ENCODE measurements around the gene ADAMTS9. TPM values are rescaled to one million over a fixed set of nuclear protein-coding genes. Genes with fewer than 3 reads are reported as not detected.

ADAMTS9 gene
- total RNA-seq, 2 donors from 2014 or later: not detected

DNA sequence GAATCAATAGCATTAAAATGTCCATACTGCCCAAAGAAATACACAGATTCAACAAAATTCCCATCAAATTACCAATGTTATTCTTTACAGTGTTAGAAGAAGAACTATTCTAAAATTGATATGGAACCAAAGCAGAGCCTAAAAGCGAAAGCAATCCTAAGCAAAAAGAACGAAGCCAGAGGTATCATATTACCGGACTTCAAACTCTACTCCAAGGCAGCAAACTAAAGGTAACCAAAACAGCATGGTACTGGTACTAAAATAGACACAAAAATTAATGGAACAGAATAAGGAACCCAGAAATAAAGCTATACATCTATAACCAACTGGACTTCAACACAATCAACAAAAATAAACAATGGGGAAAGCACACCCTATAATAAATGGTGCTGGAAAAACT is 167.5 kb downstream of the ADAMTS9 start:
- H3K4me1 Mint-ChIP-seq (ENCODE audit: low read depth in 2 of 2): no peaks in the 10 kb centered on the region
- H3K4me3 Mint-ChIP-seq: no peak overlapping the region
- no peaks in the 10 kb centered on the region for H3K36me3 Mint-ChIP-seq
- H3K9me3 Mint-ChIP-seq: peaks cover 7% of the 10 kb centered on the region
- H3K27me3 Mint-ChIP-seq: peaks cover 0 to 8% of the 10 kb centered on the region in 2 donors
- H3K27ac Mint-ChIP-seq: no peak overlapping the region
- DNase-seq (ENCODE audit: low spot score) (no peak), ATAC-seq (no peak)

DNA sequence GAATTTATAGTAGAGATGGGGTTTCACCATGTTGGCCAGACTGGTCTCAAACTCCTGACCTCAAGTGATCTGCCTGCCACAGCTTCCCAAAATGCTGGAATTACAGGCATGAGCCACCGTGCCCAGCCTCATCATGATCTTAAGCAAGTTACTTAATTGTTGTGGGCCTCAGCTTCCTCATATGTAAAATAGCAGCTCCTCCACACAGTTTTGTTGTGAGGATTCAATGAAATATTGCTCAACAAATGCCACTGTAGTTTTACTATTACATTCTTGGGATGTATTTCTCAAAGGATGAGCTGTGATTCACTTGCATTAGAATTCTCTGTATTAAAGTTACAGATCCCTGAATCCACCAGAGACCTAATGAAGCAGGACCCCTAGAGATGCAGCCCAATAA is 168.8 kb downstream of the ADAMTS9 start:
- Mint-ChIP-seq H3K27ac (no peak overlapping the region), H3K4me1 (ENCODE audit: low read depth in 2 of 2) (no peaks in the 10 kb centered on the region), H3K36me3 (no peaks in the 10 kb centered on the region), H3K4me3 (no peak overlapping the region), H3K27me3 (peaks cover 0 to 8% of the 10 kb centered on the region in 2 donors), H3K9me3 (peaks cover 7% of the 10 kb centered on the region)
- ATAC-seq (no peak), DNase-seq (ENCODE audit: low spot score) (no peak)

DNA sequence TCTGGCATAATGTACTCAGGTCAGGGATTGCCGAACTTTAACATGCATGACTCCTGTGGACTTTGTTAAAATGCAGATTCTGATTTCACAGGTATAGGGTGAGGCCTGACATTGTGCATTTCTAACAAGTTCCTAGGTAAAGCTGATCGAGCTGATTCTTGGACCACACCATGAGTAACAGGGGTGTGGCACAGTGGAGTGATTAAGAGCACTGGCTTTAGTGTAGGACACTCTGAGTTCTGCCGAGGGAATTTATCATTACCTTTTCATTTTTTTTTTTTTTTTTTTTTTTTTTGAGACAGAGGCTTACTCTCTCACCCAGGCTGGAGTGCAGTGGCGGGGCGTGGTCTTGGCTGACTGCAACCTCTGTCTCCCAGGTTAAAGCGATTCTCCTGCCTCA is 169.3 kb downstream of the ADAMTS9 start:
- no peak overlapping the region for H3K4me3 Mint-ChIP-seq
- no peak overlapping the region for H3K27ac Mint-ChIP-seq
- DNase-seq (ENCODE audit: low spot score): no peak
- H3K27me3 Mint-ChIP-seq: peaks cover 0 to 8% of the 10 kb centered on the region in 2 donors
- H3K36me3 Mint-ChIP-seq: no peaks in the 10 kb centered on the region
- ATAC-seq: no peak
- no peaks in the 10 kb centered on the region for H3K4me1 Mint-ChIP-seq (ENCODE audit: low read depth in 2 of 2)
- H3K9me3 Mint-ChIP-seq: peaks cover 7% of the 10 kb centered on the region

DNA sequence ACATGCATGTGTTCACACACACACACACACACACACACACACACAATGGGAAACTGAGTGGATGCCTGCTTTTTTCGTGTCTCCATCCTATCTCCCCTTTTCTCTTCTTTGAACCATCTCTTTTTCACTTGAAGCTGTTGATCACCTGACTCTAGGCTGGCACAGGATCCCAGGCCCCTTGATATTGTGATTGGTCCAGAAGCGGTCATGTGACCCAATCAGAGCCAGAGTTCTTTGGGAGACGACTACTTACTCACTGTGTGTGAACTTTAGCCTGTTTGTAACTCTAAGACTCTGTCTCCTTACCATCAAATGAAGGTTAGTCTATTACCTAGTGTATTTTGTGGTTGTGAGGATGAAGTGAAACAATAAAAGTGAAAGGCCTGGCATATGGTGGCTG is 172.9 kb downstream of the ADAMTS9 start:
- Mint-ChIP-seq H3K27ac (no peak overlapping the region), H3K9me3 (peaks cover 3% of the 10 kb centered on the region), H3K36me3 (no peaks in the 10 kb centered on the region), H3K4me1 (ENCODE audit: low read depth in 2 of 2) (no peaks in the 10 kb centered on the region), H3K27me3 (peaks cover 0 to 7% of the 10 kb centered on the region in 2 donors), H3K4me3 (no peak overlapping the region)
- DNase-seq (ENCODE audit: low spot score) (no peak), ATAC-seq (no peak)

DNA sequence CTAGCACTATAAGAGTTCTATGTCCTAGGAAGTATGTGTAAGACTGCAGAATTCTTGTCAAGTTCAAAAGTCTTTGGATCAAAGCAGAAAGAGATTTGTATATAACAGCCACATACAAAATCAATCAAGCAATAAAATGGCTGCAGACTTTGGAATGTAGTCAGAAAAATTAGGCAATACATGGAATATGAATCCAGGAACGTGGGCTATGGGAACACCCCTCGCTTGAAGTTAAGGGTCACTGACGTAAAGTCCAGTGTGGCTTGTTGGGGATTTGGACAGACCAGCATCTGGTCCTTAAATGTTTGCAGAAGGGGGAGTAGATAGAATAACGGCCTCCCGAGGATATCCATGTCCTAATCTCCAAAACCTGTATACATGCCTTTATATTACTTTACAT is 178.6 kb downstream of the ADAMTS9 start:
- Mint-ChIP-seq H3K9me3 (no peaks in the 10 kb centered on the region), H3K27me3 (peaks cover 0 to 4% of the 10 kb centered on the region in 2 donors), H3K4me3 (no peak overlapping the region), H3K36me3 (no peaks in the 10 kb centered on the region), H3K27ac (no peak overlapping the region), H3K4me1 (ENCODE audit: low read depth in 2 of 2) (no peaks in the 10 kb centered on the region)
- ATAC-seq (no peak), DNase-seq (ENCODE audit: low spot score) (no peak)

DNA sequence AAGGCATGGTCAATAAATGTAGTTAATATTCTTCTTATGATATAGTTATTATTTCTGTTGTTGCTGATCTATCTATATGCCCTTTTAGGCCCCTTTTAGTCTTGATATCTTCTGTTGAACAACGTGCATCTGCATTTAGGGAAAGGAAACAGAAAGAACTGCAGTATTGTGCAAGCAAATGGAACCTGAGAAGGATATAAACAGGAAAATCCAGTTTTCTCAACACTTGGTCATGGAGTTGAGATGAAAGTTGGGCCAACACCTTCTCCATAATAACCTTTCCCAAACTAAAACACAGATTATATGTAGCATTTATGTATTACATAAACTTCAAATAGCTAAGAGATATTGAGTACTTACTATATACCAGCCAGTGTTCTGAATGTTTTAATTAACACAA is 179.7 kb downstream of the ADAMTS9 start:
- H3K4me1 Mint-ChIP-seq (ENCODE audit: low read depth in 2 of 2): no peaks in the 10 kb centered on the region
- no peak overlapping the region for H3K4me3 Mint-ChIP-seq
- ATAC-seq: no peak
- H3K27ac Mint-ChIP-seq: no peak overlapping the region
- peaks cover 0 to 4% of the 10 kb centered on the region in 2 donors for H3K27me3 Mint-ChIP-seq
- DNase-seq (ENCODE audit: low spot score): no peak
- H3K36me3 Mint-ChIP-seq: no peaks in the 10 kb centered on the region
- no peaks in the 10 kb centered on the region for H3K9me3 Mint-ChIP-seq

DNA sequence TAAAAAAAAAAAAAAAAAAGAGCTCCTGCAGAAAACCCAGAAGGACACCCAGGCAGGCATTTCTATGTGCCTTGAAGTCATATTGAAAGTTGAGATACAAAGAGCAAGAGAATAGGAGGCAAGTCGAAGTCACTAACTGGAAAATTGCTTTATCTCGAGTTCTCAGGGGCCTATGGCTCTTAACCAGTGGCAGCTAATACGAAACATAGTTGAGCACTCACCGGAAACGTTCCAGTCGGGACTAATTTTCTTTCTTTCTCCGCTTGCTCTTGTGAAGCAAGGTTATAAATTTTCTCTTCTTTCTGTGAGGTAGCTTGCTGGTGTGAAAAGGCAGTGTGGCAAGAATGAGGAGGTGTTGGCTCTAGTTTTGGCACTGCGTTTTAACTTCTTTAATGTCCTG is 181.5 kb downstream of the ADAMTS9 start:
- no peak for DNase-seq (ENCODE audit: low spot score)
- H3K9me3 Mint-ChIP-seq: peaks cover 4% of the 10 kb centered on the region
- H3K27me3 Mint-ChIP-seq: peaks cover 0 to 4% of the 10 kb centered on the region in 2 donors
- no peaks in the 10 kb centered on the region for H3K36me3 Mint-ChIP-seq
- no peak overlapping the region for H3K27ac Mint-ChIP-seq
- no peak for ATAC-seq
- no peak overlapping the region for H3K4me3 Mint-ChIP-seq
- no peaks in the 10 kb centered on the region for H3K4me1 Mint-ChIP-seq (ENCODE audit: low read depth in 2 of 2)

DNA sequence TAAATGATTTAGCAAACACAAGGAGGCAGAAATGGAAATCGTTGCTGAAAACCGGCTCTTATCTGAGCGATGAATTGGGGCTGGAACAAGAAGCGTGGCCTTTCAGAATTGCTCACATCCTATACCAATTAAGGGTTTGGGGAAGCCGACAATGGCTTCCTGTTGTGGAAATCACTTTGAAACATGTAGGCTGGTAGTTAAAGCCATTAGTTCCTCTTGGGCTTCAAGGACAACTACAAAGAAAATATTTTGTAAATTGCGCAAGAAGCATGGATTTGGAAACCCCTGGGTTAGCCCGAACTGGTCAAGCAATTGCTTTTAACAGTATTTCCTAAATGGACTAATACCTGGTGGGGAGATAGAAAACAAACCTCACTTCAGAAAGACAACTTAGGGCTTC is 182.4 kb downstream of the ADAMTS9 start:
- H3K4me3 Mint-ChIP-seq: no peak overlapping the region
- H3K36me3 Mint-ChIP-seq: no peaks in the 10 kb centered on the region
- peaks cover 0 to 4% of the 10 kb centered on the region in 2 donors for H3K27me3 Mint-ChIP-seq

DNA sequence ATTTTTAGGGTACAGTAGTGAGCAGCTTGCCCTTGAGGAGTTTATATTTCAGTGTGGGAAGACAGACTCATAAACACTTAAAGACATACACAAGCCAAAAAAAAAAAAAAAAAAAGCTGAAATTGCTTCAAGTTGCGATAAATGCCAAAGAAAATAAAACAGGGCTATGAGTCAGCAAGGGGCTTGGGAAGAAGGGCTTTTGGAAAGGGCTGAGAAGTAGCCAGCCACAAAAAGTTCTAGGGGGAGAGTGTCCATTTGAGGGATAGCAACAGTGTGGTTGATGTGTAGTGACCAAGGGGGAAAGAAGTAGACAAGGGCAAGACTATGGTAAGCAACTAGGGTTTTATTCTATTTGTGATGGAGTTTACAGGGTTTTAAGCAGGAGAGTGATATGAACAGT is 185.5 kb downstream of the ADAMTS9 start:
- no peak for DNase-seq (ENCODE audit: low spot score)
- Mint-ChIP-seq H3K36me3 (no peaks in the 10 kb centered on the region), H3K27ac (no peak overlapping the region), H3K9me3 (peaks cover 8% of the 10 kb centered on the region), H3K27me3 (peaks cover 0 to 6% of the 10 kb centered on the region in 2 donors), H3K4me1 (ENCODE audit: low read depth in 2 of 2) (no peaks in the 10 kb centered on the region), H3K4me3 (no peak overlapping the region)
- ATAC-seq: no peak

More for the DNA sequence above, 182.4 kb downstream of the ADAMTS9 start:
- ATAC-seq: no peak
- no peak for DNase-seq (ENCODE audit: low spot score)
- Mint-ChIP-seq H3K9me3 (peaks cover 4% of the 10 kb centered on the region), H3K27ac (no peak overlapping the region), H3K4me1 (ENCODE audit: low read depth in 2 of 2) (no peaks in the 10 kb centered on the region)

DNA sequence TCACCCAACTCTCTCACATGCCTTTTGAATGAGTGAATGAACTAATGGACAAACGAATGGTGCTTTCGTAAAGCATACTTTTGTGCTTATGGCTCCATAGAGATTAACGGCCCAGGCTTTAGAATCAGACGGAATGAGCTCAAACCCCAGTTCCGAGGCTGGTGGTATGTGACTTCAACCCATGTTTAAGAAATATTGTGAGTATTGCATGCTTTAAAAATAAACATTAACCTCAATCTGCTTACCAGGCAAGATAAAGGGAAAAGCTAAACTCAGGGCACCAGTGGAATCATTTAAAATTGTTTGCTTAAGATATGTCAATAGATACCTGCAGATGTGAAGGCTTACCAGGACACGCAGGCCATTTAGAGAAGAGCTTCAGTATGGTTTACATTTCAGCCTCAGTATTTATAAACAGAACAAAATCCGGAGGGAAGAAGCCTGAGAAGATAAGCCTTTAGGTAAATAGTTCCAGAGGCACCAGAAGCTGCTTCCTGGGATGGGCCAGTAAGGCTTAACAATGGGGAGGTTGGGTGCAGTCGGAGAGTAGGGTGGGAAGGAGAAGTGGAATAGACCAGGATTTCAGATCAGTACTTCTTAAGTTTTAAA is 186.4 kb downstream of the ADAMTS9 start:
- Mint-ChIP-seq H3K4me1 (ENCODE audit: low read depth in 2 of 2) (no peaks in the 10 kb centered on the region), H3K27ac (no peak overlapping the region), H3K27me3 (peaks cover 0 to 6% of the 10 kb centered on the region in 2 donors), H3K4me3 (no peak overlapping the region), H3K9me3 (peaks cover 8% of the 10 kb centered on the region), H3K36me3 (no peaks in the 10 kb centered on the region)
- no peak for ATAC-seq
- DNase-seq (ENCODE audit: low spot score): no peak

DNA sequence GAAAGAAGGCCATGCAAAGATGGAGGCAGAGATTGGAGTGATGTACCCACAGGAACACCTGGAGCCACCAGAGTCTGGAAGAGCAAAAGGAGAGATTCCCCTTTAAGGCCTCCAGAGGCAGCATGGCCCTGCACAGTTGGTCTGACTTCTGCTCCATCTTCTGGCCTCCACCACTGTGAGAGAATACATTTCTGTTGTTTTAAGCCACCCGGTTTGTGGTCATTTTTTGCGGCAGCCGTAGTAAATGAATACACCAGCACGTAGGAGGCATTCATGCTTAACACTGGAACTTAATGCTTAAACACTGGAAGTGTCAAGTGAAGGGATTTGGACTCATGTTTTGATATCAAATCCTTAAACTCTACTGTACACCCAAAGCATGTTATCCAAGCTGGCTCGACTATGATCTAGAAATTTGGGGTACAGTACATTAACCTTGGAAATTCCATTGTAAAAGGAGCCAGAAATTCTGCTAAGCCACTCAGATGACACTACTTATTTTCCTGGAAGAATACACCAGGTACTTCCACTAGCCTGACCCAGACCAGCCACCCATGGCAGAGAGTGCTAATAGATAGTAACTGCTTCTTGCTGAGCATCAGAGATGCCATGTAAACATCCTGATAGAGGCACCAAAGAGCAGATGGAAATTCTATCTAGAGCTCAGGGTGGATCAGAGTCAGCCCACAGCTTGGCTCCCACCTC is 190.9 kb downstream of the ADAMTS9 start:
- Mint-ChIP-seq H3K4me3 (no peak overlapping the region), H3K27me3 (peaks cover 16 to 19% of the 10 kb centered on the region in 2 donors), H3K36me3 (no peaks in the 10 kb centered on the region), H3K27ac (no peak overlapping the region), H3K9me3 (peaks cover 3% of the 10 kb centered on the region), H3K4me1 (ENCODE audit: low read depth in 2 of 2) (no peaks in the 10 kb centered on the region)
- DNase-seq (ENCODE audit: low spot score) (no peak), ATAC-seq (no peak)

DNA sequence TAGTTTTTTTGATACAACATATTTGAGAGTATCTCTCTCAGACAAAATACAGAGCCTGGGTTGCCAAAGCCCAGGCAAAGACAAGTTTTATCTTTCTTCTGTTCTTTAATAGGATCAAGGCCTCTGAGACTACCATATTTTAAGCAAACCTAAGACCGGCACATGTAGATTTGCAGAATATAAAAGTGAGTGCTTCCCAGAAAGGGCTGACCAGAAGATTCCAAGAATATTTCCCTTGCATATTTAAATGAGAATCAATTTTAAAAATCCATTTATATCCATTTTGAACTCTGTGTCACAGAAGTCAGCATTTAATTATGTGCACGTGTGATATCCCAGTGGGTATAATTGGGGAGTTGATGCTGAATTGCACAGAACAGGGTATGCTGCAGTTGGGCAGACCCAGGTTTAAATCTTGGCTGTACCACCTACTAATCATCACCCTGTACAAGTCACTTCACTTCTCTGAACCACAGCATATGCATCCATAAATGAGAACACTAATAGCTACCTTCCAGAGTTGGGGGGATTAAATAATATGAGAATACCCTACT is 191.9 kb downstream of the ADAMTS9 start:
- H3K36me3 Mint-ChIP-seq: no peaks in the 10 kb centered on the region
- H3K27me3 Mint-ChIP-seq: peaks cover 20 to 21% of the 10 kb centered on the region in 2 donors
- DNase-seq (ENCODE audit: low spot score) (no peak), ATAC-seq (no peak)
- no peaks in the 10 kb centered on the region for H3K4me1 Mint-ChIP-seq (ENCODE audit: low read depth in 2 of 2)
- H3K9me3 Mint-ChIP-seq: peaks cover 3% of the 10 kb centered on the region
- no peak overlapping the region for H3K27ac Mint-ChIP-seq
- H3K4me3 Mint-ChIP-seq: no peak overlapping the region

DNA sequence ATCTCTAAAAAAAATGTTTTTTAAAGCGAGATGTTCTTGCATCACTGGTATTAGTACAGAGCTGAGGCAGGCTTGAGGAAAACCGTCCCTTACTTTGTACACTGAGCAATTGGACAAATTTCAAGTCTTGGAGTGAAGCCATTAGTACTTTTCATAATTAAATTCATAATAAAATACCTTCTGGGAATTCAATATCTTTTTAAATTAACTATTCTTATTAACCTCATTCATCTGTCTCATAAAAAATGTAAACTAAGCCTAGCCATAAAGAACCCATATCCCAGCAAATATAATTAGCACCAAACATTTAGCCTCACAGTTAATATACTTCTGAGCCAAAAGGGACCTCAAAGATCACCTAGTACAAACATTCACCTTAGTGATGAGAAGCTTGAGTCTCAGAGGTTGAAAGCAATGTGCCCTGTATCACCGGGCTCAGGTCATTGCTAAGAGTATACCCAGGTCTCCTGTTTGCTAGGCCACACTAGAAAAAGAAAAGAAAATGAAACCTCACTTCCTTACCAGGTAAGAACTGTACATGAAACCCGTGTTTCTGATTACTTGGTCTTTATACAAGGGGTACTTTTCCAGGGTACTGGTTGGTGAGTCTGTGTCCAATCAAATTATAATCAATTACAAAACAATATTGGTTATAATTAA is 192.5 kb downstream of the ADAMTS9 start:
- H3K4me3 Mint-ChIP-seq: no peak overlapping the region
- DNase-seq (ENCODE audit: low spot score) (no peak), ATAC-seq (no peak)
- no peaks in the 10 kb centered on the region for H3K36me3 Mint-ChIP-seq
- H3K4me1 Mint-ChIP-seq (ENCODE audit: low read depth in 2 of 2): no peaks in the 10 kb centered on the region
- H3K27me3 Mint-ChIP-seq: peaks cover 20 to 24% of the 10 kb centered on the region in 2 donors
- no peak overlapping the region for H3K27ac Mint-ChIP-seq
- peaks cover 3% of the 10 kb centered on the region for H3K9me3 Mint-ChIP-seq

DNA sequence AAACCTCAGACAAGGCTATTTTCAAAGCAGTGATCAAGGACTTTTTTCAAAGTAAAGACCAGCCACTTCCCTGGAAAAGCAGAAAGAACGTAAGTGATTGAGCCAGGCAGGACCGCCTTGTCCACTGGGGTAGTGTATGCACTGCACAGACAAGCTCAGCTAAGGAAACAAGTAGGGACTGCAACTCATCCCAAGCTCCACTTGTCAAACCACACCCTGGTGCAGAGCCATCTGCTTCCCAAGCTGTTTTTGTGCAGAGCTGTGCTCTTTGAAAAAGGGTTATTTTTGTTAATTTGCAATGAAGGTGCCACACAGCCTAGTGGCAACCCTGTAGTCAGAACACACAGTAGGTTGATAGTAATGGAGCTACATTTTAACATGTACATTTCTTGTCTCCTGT is 193.3 kb downstream of the ADAMTS9 start:
- no peaks in the 10 kb centered on the region for H3K4me1 Mint-ChIP-seq (ENCODE audit: low read depth in 2 of 2)
- H3K36me3 Mint-ChIP-seq: no peaks in the 10 kb centered on the region
- ATAC-seq: no peak
- no peak for DNase-seq (ENCODE audit: low spot score)
- peaks cover 20 to 24% of the 10 kb centered on the region in 2 donors for H3K27me3 Mint-ChIP-seq
- no peak overlapping the region for H3K27ac Mint-ChIP-seq
- H3K4me3 Mint-ChIP-seq: no peak overlapping the region
- peaks cover 3% of the 10 kb centered on the region for H3K9me3 Mint-ChIP-seq

All from natural killer cell treated with Interleukin-12 subunit alpha and Interleukin-12 subunit beta and Interleukin-15 and Interleukin-18, amount 100 ng/mL, for 72 hours (primary cell).